D721Med (cell line): ENCODE data around the gene CEMIP.

Experiments
- DNase-seq: peaks from one replicate; pipeline ENCODE4 v3.0.0; 2011; ENCODE audit warnings: low spot score; ENCODE audit not compliant: insufficient read length
- FAIRE-seq: peaks from 2 replicates; lab custom pipeline; 2011; peaks lifted over from hg19 to GRCh38; lab: Jason Lieb, UNC
- CTCF ChIP-seq: IDR thresholded peaks from 2 replicates; pipeline ENCODE4 v1.5.1; 2012; ENCODE audit warnings: mild to moderate bottlenecking, control low read depth; ENCODE audit not compliant: insufficient read depth; ENCODE audit errors: missing control alignments

The CEMIP gene

GRCh38 chr15:80982205-80982604 lies 203.0 kb downstream of the CEMIP start:
- FAIRE-seq: no peak
- no peak for DNase-seq
- TF ChIP-seq CTCF: no peak

GRCh38 chr15:80982839-80983238 lies 203.7 kb downstream of the CEMIP start:
- DNase-seq (no peak), FAIRE-seq (no peak)
- TF ChIP-seq CTCF: no peak

GRCh38 chr15:80984856-80985255 lies 205.7 kb downstream of the CEMIP start:
- DNase-seq: no peak
- no peak for FAIRE-seq
- no peak for TF ChIP-seq CTCF

- FAIRE-seq (no peak), DNase-seq (no peak)
- no peak for TF ChIP-seq CTCF
These were observed 206.8 kb downstream of the CEMIP start for GRCh38 chr15:80985981-80986380.

GRCh38 chr15:80986487-80986886 lies 207.3 kb downstream of the CEMIP start:
- no peak for TF ChIP-seq CTCF
- no peak for DNase-seq
- no peak for FAIRE-seq

GRCh38 chr15:80988148-80988796 lies 209.1 kb downstream of the CEMIP start:
- DNase-seq: no peak
- FAIRE-seq: no peak
- no peak for TF ChIP-seq CTCF

- DNase-seq (no peak), FAIRE-seq (no peak)
- TF ChIP-seq CTCF: no peak
These were observed 209.9 kb downstream of the CEMIP start for GRCh38 chr15:80989081-80989517.
